HL-60 (cell line): Measurements from ENCODE around the gene DLGAP3.
"Not testable (repeated sequence)": the region's sequence is repeated elsewhere in the genome, so short reads cannot be mapped to it uniquely, and the experiment has no call there.

Experiments used
- DNase-seq, 2 experiments: peaks; one replicate each; pipeline ENCODE4 v3.0.0-alpha.2; 2010 to 2020; ENCODE audit warnings: low read depth in 1 of 2, low spot score in 1 of 2
- H3K27ac ChIP-seq: fragments of 250-450 bp; sonication (Bioruptor Pico); replicated peaks from 2 replicates; pipeline ENCODE4 v1.5.1; 2020; ENCODE audit warnings: mild to moderate bottlenecking, moderate library complexity
- H3K27me3 ChIP-seq: fragments of 250-450 bp; sonication (Bioruptor Pico); 2 replicates; pipeline ENCODE4 v1.5.1; 2021; ENCODE audit warnings: mild to moderate bottlenecking, moderate library complexity; ENCODE audit not compliant: insufficient read depth, poor library complexity, severe bottlenecking
- H3K4me3 ChIP-seq: replicated peaks from 2 replicates; pipeline ENCODE4 v1.5.1; 2011; ENCODE audit warnings: mild to moderate bottlenecking, control low read depth, low read length; ENCODE audit not compliant: insufficient read depth
- GABPA ChIP-seq: IDR thresholded peaks from 2 replicates; pipeline ENCODE4 v1.6.1; 2012; ENCODE audit warnings: low read depth
- POLR2AphosphoS5 ChIP-seq: IDR thresholded peaks from 2 replicates; pipeline ENCODE4 v1.6.1; 2012; ENCODE audit warnings: low read depth
- SPI1 ChIP-seq: IDR thresholded peaks from 2 replicates; pipeline ENCODE4 v1.6.1; 2012; ENCODE audit warnings: low read depth, mild to moderate bottlenecking, borderline replicate concordance
- TF ChIP-seq, protein P1 (sequence below): IDR thresholded peaks from 2 replicates; pipeline ENCODE4 v1.6.1; 2012; ENCODE audit warnings: low read depth; ENCODE audit not compliant: insufficient replicate concordance
- TF ChIP-seq, protein P2 (sequence below): IDR thresholded peaks from one replicate; pipeline ENCODE4 v1.5.1; 2011; ENCODE audit warnings: low read length, control low read depth, inconsistent platforms; ENCODE audit not compliant: insufficient read depth

The DLGAP3 gene

DNA sequence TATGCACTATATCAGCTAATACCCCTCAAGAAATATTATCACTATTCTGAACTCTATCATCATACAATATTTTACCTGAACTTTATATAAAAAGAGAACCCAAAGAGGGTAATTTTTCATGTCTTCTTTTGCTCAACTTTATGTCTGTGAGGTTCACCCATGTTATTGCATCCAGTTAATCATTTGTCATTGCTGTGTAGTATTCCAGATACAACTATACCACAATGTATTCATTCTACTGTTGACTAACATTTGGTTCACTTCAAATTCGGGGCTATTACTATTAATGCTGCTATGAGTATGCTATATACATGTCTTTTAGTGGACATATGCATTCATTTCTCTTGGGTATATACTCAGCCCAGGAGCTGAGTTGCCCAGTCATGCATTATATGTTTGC is 21.0 kb upstream of the DLGAP3 start:
- H3K4me3 ChIP-seq, result no peak overlapping the region
- TF ChIP-seq SPI1 (no peak), POLR2AphosphoS5 (no peak), GABPA (no peak)
- TF ChIP-seq, protein P1, sequence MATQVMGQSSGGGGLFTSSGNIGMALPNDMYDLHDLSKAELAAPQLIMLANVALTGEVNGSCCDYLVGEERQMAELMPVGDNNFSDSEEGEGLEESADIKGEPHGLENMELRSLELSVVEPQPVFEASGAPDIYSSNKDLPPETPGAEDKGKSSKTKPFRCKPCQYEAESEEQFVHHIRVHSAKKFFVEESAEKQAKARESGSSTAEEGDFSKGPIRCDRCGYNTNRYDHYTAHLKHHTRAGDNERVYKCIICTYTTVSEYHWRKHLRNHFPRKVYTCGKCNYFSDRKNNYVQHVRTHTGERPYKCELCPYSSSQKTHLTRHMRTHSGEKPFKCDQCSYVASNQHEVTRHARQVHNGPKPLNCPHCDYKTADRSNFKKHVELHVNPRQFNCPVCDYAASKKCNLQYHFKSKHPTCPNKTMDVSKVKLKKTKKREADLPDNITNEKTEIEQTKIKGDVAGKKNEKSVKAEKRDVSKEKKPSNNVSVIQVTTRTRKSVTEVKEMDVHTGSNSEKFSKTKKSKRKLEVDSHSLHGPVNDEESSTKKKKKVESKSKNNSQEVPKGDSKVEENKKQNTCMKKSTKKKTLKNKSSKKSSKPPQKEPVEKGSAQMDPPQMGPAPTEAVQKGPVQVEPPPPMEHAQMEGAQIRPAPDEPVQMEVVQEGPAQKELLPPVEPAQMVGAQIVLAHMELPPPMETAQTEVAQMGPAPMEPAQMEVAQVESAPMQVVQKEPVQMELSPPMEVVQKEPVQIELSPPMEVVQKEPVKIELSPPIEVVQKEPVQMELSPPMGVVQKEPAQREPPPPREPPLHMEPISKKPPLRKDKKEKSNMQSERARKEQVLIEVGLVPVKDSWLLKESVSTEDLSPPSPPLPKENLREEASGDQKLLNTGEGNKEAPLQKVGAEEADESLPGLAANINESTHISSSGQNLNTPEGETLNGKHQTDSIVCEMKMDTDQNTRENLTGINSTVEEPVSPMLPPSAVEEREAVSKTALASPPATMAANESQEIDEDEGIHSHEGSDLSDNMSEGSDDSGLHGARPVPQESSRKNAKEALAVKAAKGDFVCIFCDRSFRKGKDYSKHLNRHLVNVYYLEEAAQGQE, result no peak
- TF ChIP-seq, protein P2, sequence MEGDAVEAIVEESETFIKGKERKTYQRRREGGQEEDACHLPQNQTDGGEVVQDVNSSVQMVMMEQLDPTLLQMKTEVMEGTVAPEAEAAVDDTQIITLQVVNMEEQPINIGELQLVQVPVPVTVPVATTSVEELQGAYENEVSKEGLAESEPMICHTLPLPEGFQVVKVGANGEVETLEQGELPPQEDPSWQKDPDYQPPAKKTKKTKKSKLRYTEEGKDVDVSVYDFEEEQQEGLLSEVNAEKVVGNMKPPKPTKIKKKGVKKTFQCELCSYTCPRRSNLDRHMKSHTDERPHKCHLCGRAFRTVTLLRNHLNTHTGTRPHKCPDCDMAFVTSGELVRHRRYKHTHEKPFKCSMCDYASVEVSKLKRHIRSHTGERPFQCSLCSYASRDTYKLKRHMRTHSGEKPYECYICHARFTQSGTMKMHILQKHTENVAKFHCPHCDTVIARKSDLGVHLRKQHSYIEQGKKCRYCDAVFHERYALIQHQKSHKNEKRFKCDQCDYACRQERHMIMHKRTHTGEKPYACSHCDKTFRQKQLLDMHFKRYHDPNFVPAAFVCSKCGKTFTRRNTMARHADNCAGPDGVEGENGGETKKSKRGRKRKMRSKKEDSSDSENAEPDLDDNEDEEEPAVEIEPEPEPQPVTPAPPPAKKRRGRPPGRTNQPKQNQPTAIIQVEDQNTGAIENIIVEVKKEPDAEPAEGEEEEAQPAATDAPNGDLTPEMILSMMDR, result no peak

GRCh38 chr1:34948739-34949138 is 19.3 kb upstream of the DLGAP3 start:
- DNase-seq, H3K27me3 ChIP-seq, H3K27ac ChIP-seq: not testable (repeated sequence)

More for the DNA sequence above, 21.0 kb upstream of the DLGAP3 start:
- no peak for DNase-seq
- Histone ChIP-seq H3K27me3 (no peaks in the 10 kb centered on the region), H3K27ac (no peak overlapping the region)

GRCh38 chr1:34947641-34948314 is 18.3 kb upstream of the DLGAP3 start:
- DNase-seq, H3K27me3 ChIP-seq, H3K27ac ChIP-seq, H3K4me3 ChIP-seq: not testable (repeated sequence)

More at GRCh38 chr1:34948739-34949138, 19.3 kb upstream of the DLGAP3 start:
- not testable (repeated sequence) for H3K4me3 ChIP-seq

DNA sequence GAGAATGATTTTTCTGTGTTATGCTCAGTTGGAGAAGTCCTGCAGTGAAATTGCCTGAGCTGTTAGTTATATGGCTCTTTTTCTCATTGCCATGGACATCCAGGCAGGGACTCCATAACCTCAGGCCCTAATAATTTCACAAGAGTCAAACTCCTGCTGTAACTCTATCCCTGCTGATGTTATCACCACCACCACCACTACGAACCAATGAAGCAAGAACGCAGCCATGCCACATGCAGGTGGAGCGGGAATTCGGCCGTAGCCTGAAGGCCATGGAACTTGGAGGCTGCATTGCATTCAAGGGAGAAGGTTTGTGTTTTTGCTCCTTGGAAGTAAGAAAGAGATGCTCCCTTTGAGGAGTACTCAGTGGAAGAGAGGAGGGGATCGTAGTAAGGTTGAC is 16.8 kb upstream of the DLGAP3 start:
- no peak for DNase-seq
- TF ChIP-seq SPI1 (no peak), GABPA (no peak), POLR2AphosphoS5 (no peak)
- TF ChIP-seq, protein P1, result no peak
- TF ChIP-seq, protein P2, result no peak
- no peak overlapping the region for H3K27ac ChIP-seq
- no peak overlapping the region for H3K4me3 ChIP-seq
- H3K27me3 ChIP-seq, result peaks cover 2% of the 10 kb centered on the region

DNA sequence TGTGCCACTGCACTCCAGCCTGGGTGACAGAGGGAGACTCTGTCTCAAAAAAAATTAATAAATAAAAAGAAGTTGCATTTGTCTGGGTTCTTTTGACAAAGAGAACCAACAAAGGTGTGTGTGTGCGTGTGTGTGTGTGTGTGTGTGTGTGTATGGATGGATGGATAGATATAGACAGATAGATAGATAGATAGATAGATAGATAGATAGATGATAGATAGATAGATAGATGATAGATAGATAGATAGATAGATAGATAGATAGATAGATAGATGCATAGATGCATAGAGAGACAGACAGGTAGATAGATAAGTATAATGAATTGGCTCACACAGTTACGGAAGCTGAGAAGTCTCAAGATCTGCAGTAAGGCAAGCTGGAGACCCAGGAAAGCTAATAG is 12.3 kb upstream of the DLGAP3 start:
- H3K27ac ChIP-seq, H3K27me3 ChIP-seq, DNase-seq, H3K4me3 ChIP-seq: not testable (repeated sequence)
